Ishikawa (cell line): ENCODE measurements around the gene IL11RA.
A peak's percentile ranks its signal among the peaks of the same experiment; 100 is the strongest.

Source experiments
- CEBPB ChIP-seq: IDR thresholded peaks from 2 replicates; pipeline ENCODE4 v1.6.1; 2012
- EP300 ChIP-seq: IDR thresholded peaks from 2 replicates; pipeline ENCODE4 v1.6.1; 2012; ENCODE audit warnings: borderline replicate concordance
- FOXM1 ChIP-seq: IDR thresholded peaks from 2 replicates; pipeline ENCODE4 v1.6.1; 2012; ENCODE audit warnings: low read depth, borderline replicate concordance
- RAD21 ChIP-seq: IDR thresholded peaks from 2 replicates; pipeline ENCODE4 v1.6.1; 2012; ENCODE audit warnings: low read depth
- TAF1 ChIP-seq: IDR thresholded peaks from 2 replicates; pipeline ENCODE4 v1.6.1; 2012; ENCODE audit warnings: low read depth, mild to moderate bottlenecking
- YY1 ChIP-seq: IDR thresholded peaks from 2 replicates; pipeline ENCODE4 v1.6.1; 2012; ENCODE audit warnings: low read depth
- ZBTB7A ChIP-seq: IDR thresholded peaks from 2 replicates; pipeline ENCODE4 v1.6.1; 2012; ENCODE audit warnings: low read depth
- TF ChIP-seq, protein P1 (sequence below): IDR thresholded peaks from 2 replicates; pipeline ENCODE4 v1.6.1; 2012; ENCODE audit warnings: low read depth, mild to moderate bottlenecking

DNA sequence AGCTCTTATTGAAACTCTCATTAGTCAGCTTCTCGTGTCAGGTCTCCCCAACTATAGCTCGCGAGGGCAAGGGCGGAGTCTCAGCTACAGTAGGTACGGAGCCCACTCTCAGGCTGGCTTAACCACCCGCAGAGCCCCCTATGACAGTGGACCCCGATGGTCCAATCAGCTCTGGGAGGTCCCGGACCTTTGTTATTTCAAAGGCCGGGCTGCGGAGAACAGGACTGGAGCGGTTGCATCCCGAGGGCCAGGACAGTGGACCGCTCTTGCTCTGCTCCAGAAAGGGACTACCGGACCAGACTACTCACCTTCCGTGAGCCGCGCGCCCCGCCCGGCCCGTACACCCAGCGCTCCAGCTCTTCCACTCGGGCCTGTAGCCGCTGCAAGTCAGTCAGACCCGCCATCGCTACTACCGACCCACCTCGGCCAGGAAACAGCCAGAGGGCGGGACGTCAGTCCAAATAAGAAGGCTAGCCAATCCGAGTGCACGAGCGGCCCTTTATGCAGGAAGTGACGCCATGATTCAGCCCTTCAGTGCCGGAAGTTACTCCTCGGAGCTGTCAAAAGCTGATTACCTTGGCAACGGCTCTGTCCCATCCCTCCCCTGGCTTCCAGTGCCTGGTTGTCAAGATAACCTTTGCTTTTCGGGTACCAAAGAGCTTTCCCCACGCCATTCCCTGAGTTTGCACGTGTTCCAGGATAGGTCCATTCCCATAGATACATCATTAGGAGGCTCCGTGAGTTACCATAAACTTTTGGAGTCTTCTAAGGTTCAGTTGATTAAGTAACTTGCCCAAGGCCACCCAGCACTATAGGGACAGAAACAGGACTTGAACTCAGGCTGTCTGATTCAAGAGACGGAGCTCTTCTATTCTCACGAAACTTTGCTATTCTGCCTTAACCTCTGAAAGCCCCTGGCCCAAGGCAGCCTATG is 31.7 kb upstream of the IL11RA start, which contains the start of gene DCTN3:
- TF ChIP-seq ZBTB7A (no peak), CEBPB (no peak), EP300 (no peak), YY1 (peak; percentile 82), FOXM1 (no peak), RAD21 (no peak), TAF1 (no peak)
- TF ChIP-seq, protein P1, sequence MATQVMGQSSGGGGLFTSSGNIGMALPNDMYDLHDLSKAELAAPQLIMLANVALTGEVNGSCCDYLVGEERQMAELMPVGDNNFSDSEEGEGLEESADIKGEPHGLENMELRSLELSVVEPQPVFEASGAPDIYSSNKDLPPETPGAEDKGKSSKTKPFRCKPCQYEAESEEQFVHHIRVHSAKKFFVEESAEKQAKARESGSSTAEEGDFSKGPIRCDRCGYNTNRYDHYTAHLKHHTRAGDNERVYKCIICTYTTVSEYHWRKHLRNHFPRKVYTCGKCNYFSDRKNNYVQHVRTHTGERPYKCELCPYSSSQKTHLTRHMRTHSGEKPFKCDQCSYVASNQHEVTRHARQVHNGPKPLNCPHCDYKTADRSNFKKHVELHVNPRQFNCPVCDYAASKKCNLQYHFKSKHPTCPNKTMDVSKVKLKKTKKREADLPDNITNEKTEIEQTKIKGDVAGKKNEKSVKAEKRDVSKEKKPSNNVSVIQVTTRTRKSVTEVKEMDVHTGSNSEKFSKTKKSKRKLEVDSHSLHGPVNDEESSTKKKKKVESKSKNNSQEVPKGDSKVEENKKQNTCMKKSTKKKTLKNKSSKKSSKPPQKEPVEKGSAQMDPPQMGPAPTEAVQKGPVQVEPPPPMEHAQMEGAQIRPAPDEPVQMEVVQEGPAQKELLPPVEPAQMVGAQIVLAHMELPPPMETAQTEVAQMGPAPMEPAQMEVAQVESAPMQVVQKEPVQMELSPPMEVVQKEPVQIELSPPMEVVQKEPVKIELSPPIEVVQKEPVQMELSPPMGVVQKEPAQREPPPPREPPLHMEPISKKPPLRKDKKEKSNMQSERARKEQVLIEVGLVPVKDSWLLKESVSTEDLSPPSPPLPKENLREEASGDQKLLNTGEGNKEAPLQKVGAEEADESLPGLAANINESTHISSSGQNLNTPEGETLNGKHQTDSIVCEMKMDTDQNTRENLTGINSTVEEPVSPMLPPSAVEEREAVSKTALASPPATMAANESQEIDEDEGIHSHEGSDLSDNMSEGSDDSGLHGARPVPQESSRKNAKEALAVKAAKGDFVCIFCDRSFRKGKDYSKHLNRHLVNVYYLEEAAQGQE: no peak
